Measurements from ENCODE around the gene ANGPT4. TPM values are rescaled to one million over a fixed set of nuclear protein-coding genes. Genes with fewer than 3 reads are reported as not detected.

Gene ANGPT4
- total RNA-seq, 1 donor from 2014 or later = 0.08 TPM

DNA sequence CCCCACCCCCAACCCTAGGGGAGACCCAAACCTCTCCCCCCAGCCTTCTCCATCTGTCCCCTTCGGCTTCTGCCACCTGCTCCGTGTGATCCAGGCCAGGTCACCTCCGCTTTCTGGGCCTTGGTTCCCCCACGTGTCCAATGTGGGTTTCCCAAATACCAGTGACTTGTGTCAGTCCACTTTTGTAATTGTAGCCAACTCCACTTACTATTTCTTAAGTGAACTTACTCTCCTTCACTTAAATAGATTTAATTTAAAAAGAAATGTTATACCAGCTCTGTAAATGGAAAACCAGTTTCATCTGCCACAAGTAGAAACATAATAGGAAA lies 92.6 kb downstream of the ANGPT4 start:
- no peak for ATAC-seq

DNA sequence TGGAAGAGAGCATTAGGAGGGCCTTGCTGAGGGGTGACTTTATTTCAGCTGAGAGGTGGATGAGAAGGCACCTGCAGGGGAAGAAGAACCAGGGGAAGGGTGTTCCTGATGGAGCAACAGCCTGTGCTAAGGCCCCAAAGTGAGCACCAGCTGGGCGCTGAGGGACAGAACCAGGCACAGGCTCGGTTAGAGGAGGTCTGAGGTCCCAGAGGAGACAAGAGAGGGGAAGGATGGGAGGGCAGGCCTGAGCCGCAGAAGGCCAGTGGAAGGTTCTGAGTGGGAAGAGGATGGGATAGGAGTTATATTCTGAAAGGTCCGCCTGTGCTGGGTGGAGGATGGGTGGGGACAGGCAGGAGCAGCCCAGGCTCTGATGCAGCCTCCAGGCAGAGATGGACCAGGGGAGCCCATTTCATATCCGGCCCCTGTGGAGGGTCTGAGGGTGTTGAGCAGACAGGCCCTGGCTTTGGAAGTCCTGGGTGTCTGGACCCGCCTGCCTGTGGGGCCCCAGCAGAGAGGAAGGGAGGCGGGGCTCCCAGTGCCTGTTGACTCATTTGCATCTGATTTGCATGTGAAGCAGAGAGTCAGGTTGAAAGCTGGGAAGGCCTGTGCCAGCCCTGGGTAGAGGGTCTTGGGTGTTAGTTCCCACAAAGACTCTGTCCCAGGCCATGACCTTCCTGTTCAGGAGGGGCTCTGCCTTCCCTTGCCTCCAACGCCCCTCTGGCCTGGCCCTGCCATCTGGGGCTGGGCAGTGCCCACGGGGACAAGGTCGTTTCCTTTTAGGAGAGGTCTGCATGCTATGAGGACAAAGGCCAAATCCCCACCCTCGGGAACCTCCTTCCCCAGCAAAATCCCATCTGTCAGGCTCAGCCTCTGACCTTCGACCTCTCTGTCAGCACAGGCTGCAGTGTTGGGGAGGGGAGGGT lies 93.2 kb downstream of the ANGPT4 start:
- ATAC-seq = no peak

DNA sequence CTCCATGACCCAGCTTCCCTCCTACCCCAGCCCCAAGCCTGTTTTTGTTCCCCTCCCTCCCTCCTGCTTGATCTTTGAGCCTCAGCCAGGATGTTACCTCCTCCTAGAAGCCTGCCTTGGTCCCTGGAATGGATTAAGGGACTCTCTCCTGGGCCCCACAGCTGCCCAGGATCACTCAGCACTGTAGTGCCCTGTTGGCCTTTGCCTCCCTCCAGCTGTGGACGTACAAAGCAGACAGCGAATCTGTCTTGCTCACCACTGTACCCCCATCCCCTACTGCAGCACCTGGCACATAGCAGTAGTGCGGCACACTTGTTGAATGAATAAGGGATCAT lies 94.4 kb downstream of the ANGPT4 start:
- ATAC-seq = no peak

DNA sequence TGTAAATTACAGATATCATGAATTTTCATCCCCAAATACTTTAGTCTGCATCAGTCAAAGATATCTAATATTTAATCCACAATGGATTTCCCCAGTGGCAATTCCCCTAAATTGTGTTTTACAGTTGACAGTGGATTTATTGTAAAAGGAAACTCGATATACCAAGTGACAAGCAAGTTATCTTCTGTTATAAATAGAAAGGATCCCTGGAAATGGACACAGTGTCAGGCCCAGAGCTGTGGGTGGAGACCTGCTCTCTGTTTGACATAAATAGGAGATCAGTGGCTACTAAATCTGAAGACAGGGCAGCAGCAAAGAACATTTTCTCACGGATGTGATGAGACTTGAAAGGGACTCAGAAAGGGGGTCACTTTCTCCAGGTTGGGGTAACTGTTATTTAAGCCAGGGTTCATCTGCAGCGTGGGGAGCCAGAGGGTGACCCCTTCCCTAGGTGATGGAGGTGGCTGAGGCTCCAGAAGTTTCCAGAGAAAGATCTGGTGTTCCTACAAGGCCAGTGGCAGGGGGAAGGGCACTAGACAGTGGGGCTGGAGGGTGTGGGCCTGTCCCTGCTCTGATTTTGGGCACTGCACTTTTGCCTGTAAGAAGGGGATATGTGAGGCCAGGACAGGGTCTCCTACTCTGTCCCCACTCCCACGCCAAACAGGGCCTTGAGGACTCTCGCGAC lies 94.9 kb downstream of the ANGPT4 start:
- no peak for ATAC-seq

DNA sequence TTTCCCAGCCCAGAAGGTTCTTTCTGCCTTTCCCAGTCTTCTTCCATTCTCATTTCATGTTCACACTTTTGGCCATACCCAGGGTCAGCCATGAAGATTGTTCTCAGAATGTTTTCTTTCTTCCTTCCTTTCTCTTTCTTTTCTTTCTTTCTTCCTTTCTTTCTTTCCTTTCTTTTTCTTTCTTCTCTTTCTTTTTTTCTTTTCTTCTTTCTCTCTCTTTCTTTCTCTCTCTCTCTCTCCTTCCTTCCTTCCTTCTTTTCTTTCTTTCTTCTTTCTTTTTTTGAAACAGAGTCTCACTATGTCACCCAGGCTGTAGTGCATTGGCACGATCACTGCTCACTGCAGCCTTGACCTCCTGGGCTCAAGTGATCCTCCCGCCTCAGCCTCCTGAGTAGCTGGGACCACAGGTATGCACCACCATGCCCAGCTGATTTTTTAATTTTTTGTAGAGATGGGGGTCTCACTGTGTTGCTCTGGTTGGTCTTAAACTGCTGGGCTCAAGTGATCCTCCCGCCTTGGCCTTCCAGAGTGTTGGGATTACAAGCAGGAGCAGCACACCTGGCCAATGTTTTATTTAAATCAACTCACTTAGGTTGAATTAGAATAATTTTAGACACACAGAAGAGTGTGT lies 95.7 kb downstream of the ANGPT4 start:
- no peak for ATAC-seq

Other genes with a start within 250 kb of the ANGPT4 start
- not detected for gene SCRT2, start 240.5 kb downstream of the ANGPT4 start, total RNA-seq
- 6.7 TPM for gene SLC52A3, start 147.8 kb downstream of the ANGPT4 start, total RNA-seq
- gene FAM110A, start 82.6 kb downstream of the ANGPT4 start, total RNA-seq = 32.8 TPM
- not detected for gene RSPO4, start 86.0 kb upstream of the ANGPT4 start, total RNA-seq
- gene PSMF1, start 202.3 kb upstream of the ANGPT4 start, total RNA-seq = 98.5 TPM

Measured in esophagus mucosa (tissue), 1 donor.